Ascending aorta (tissue), 2 donors: ENCODE data around the gene MS4A7. TPM values are rescaled to one million over a fixed set of nuclear protein-coding genes. Genes with fewer than 3 reads are reported as not detected.

Experiments
- DNase-seq, 2 donors: peaks; one replicate each; pipeline ENCODE4 v3.0.0-alpha.2; 2019; ENCODE audit warnings: low spot score in 2 of 2
- H3K27ac ChIP-seq, 2 donors: fragments of 200-600 bp; sonication (generic); one replicate each; pipeline ENCODE4 v1.5.1; 2016 to 2017; ENCODE audit warnings: mild to moderate bottlenecking in 1 of 2
- H3K27me3 ChIP-seq: fragments of 200-600 bp; sonication (generic); one replicate; pipeline ENCODE4 v1.5.1; 2017
- H3K36me3 ChIP-seq, 2 donors: fragments of 200-600 bp; sonication (generic); one replicate each; pipeline ENCODE4 v1.5.1; 2016
- H3K4me1 ChIP-seq, 2 donors: fragments of 200-600 bp; sonication (generic); one replicate each; pipeline ENCODE4 v1.5.1; 2016 to 2017; ENCODE audit warnings: mild to moderate bottlenecking in 1 of 2
- H3K4me3 ChIP-seq, 2 donors: fragments of 200-600 bp; sonication (generic); one replicate each; pipeline ENCODE4 v1.5.1; 2016 to 2017; ENCODE audit warnings: mild to moderate bottlenecking in 1 of 2
- H3K9me3 ChIP-seq, 2 donors: fragments of 200-600 bp; sonication (generic); one replicate each; pipeline ENCODE4 v1.5.1; 2016
- CTCF ChIP-seq, 3 experiments: fragments of 200-600 bp in 2 of 3; fragments of 450-650 bp in 1 of 3; sonication (generic) in 2 of 3; IDR thresholded peaks; one replicate each; pipeline ENCODE4 v1.5.1; 2016 to 2019; ENCODE audit warnings: antibody characterized with exemption in 3 of 3, mild to moderate bottlenecking in 1 of 3, moderate library complexity in 1 of 3
- intact Hi-C: fragments of 100-400 bp; cut with DNase I; formaldehyde crosslinking; loops from one replicate; pipeline ENCODE4 v1.15.1; 2023
- total RNA-seq: library from RNA; depleted of rRNA; stranded (reverse); fragments of >200 nt; gene quantifications from one replicate; pipeline ENCODE4 v1.1.0, GENCODE V29; 2016

The MS4A7 gene
- total RNA-seq, 1 donor from 2014 or later = 114 TPM

- TF ChIP-seq CTCF (IDR thresholded peaks at IDR 0.05) = no peak
- Histone ChIP-seq H3K27me3 (no peaks in the 10 kb centered on the region), H3K4me3 (no peak overlapping the region), H3K9me3 (no peaks in the 10 kb centered on the region), H3K4me1 (no peaks in the 10 kb centered on the region), H3K27ac (no peak overlapping the region), H3K36me3 (no peaks in the 10 kb centered on the region)
- no peak for DNase-seq
- intact Hi-C loops = no loop called here
Observed at GRCh38 chr11:60428517-60428916, 50.2 kb downstream of the MS4A7 start.

- Histone ChIP-seq H3K4me3 (no peak within 1 kb of the TSS), H3K4me1 (no peaks in the 10 kb centered on the region), H3K27me3 (no peaks in the 10 kb centered on the region), H3K27ac (no peak within 1 kb of the TSS), H3K9me3 (no peaks in the 10 kb centered on the region), H3K36me3 (no peaks in the 10 kb centered on the region)
- intact Hi-C loops = no loop called here
- no peak for DNase-seq
- TF ChIP-seq CTCF (IDR thresholded peaks at IDR 0.05) = no peak
Observed at GRCh38 chr11:60429272-60429671, 50.9 kb downstream of the MS4A7 start, which contains the start of gene MS4A5. Gene MS4A5 (plus strand): TSS chr11:60429572. CDS start chr11:60429675, 103 bp downstream.

- Histone ChIP-seq H3K4me1 (no peaks in the 10 kb centered on the region), H3K9me3 (no peaks in the 10 kb centered on the region), H3K4me3 (no peak overlapping the region), H3K36me3 (no peaks in the 10 kb centered on the region), H3K27ac (no peak overlapping the region), H3K27me3 (no peaks in the 10 kb centered on the region)
- intact Hi-C loops = no loop called here
- TF ChIP-seq CTCF (IDR thresholded peaks at IDR 0.05) = no peak
- no peak for DNase-seq
Observed at GRCh38 chr11:60431251-60431650, 52.9 kb downstream of the MS4A7 start.

- Histone ChIP-seq H3K27ac (no peak overlapping the region), H3K4me1 (no peaks in the 10 kb centered on the region), H3K36me3 (no peaks in the 10 kb centered on the region), H3K4me3 (no peak overlapping the region), H3K9me3 (no peaks in the 10 kb centered on the region), H3K27me3 (no peaks in the 10 kb centered on the region)
- no peak for TF ChIP-seq CTCF (IDR thresholded peaks at IDR 0.05)
- DNase-seq = no peak
- intact Hi-C loops = no loop called here
Observed at GRCh38 chr11:60433401-60433800, 55.1 kb downstream of the MS4A7 start.

Other genes starting within 250 kb of the MS4A7 start
- gene MS4A6A, start 195.4 kb upstream of the MS4A7 start, total RNA-seq = 35.0 TPM
- 0.75 TPM for gene MS4A4E, start 135.4 kb upstream of the MS4A7 start, total RNA-seq
- 7.9 TPM for gene MS4A4A, start 97.9 kb upstream of the MS4A7 start, total RNA-seq
- not detected for gene MS4A6E, start 51.3 kb upstream of the MS4A7 start, total RNA-seq
- gene MS4A14, start 17.9 kb downstream of the MS4A7 start, total RNA-seq = not detected
- gene MS4A5, start 51.0 kb downstream of the MS4A7 start, total RNA-seq = not detected
- gene MS4A1, start 77.3 kb downstream of the MS4A7 start, total RNA-seq = not detected
- gene MS4A12, start 114.2 kb downstream of the MS4A7 start, total RNA-seq = not detected
- not detected for gene MS4A13, start 136.9 kb downstream of the MS4A7 start, total RNA-seq